IMR-90 (cell line): ENCODE measurements around the gene CCNDBP1. TPM values are rescaled to one million over a fixed set of nuclear protein-coding genes. Genes with fewer than 3 reads are reported as not detected.

Experiments
- ATAC-seq: fragments of 200-7000 bp; cut with Tn5 transposase; 2 replicates; pipeline ENCODE4 v1.9.1; 2020; ENCODE audit warnings: low read depth, mild to moderate bottlenecking, moderate library complexity
- BruUV-seq: library from RNA; stranded (reverse); fragments of 400-500 nt; replicated peaks from 2 replicates; lab custom pipeline; 2021; lab: Mats Ljungman, UMichigan
- CTCF ChIA-PET: fragments of 300-600 bp; formaldehyde crosslinking; extraction: SDS; loops from one replicate; lab custom pipeline; 2021; ENCODE audit warnings: antibody characterized with exemption; lab: Yijun Ruan, JAX
- POLR2A ChIA-PET: fragments of 300-600 bp; sonication (Branson Sonifier 250); formaldehyde crosslinking; loops from one replicate; lab custom pipeline; 2022; ENCODE audit warnings: antibody characterized with exemption; ENCODE audit not compliant: unreplicated experiment; lab: Charles Lee
- DNase-seq: peaks from one replicate; pipeline ENCODE4 v3.0.0; 2013
- H2AFZ ChIP-seq: replicated peaks from 2 replicates; pipeline ENCODE3; 2013; ENCODE audit warnings: low read length, mild to moderate bottlenecking; ENCODE audit not compliant: poor library complexity
- H2AK5ac ChIP-seq: 2 replicates; pipeline ENCODE4 v1.6.1; 2013; ENCODE audit warnings: low read depth, low read length, inconsistent platforms
- H2AK9ac ChIP-seq: replicated peaks from 2 replicates; pipeline ENCODE3; 2013; ENCODE audit warnings: mild to moderate bottlenecking, low read depth, low read length, moderate library complexity; ENCODE audit not compliant: poor library complexity
- H2BK120ac ChIP-seq: 2 replicates; pipeline ENCODE4 v1.6.1; 2013; ENCODE audit warnings: low read depth, low read length, inconsistent platforms
- H2BK15ac ChIP-seq: 3 replicates; pipeline ENCODE4 v1.6.1; 2013; ENCODE audit warnings: low read depth, low read length, inconsistent platforms
- H2BK20ac ChIP-seq: 2 replicates; pipeline ENCODE4 v1.6.1; 2013; ENCODE audit warnings: low read depth, mild to moderate bottlenecking, inconsistent platforms, low read length, moderate library complexity
- H2BK5ac ChIP-seq: 2 replicates; pipeline ENCODE4 v1.6.1; 2013; ENCODE audit warnings: mild to moderate bottlenecking, low read depth, low read length, inconsistent platforms; ENCODE audit not compliant: poor library complexity, severe bottlenecking
- H3K14ac ChIP-seq: replicated peaks from 2 replicates; pipeline ENCODE4 v1.6.1; 2013; ENCODE audit warnings: low read depth, low read length, inconsistent platforms
- H3K18ac ChIP-seq: 2 replicates; pipeline ENCODE4 v1.6.1; 2013; ENCODE audit warnings: low read depth, low read length, control low read depth
- H3K23ac ChIP-seq: 2 replicates; pipeline ENCODE4 v1.6.1; 2013; ENCODE audit warnings: low read depth, low read length, inconsistent platforms
- H3K27ac ChIP-seq: 2 replicates; pipeline ENCODE4 v1.5.1; 2013; ENCODE audit warnings: mild to moderate bottlenecking, control low read depth, low read length; ENCODE audit not compliant: insufficient read depth
- H3K27me3 ChIP-seq: 2 replicates; pipeline ENCODE4 v1.6.1; 2013; ENCODE audit warnings: low read length; ENCODE audit not compliant: control insufficient read depth, insufficient read depth
- H3K36me3 ChIP-seq: 2 replicates; pipeline ENCODE4 v1.6.1; 2013; ENCODE audit warnings: low read length, mixed read lengths; ENCODE audit not compliant: control insufficient read depth, insufficient read depth
- H3K4ac ChIP-seq: 2 replicates; pipeline ENCODE4 v1.6.1; 2013; ENCODE audit warnings: low read depth, low read length, inconsistent platforms
- H3K4me1 ChIP-seq: 2 replicates; pipeline ENCODE4 v1.6.1; 2013; ENCODE audit warnings: low read length, mixed read lengths; ENCODE audit not compliant: control insufficient read depth, insufficient read depth
- H3K4me2 ChIP-seq: 2 replicates; pipeline ENCODE4 v1.6.1; 2013; ENCODE audit warnings: low read depth, mild to moderate bottlenecking, control low read depth, low read length, moderate library complexity
- H3K4me3 ChIP-seq: 2 replicates; pipeline ENCODE4 v1.5.1; 2013; ENCODE audit warnings: low read depth, mild to moderate bottlenecking, control low read depth, low read length, moderate library complexity; ENCODE audit not compliant: insufficient read depth
- H3K56ac ChIP-seq: 2 replicates; pipeline ENCODE4 v1.6.1; 2013; ENCODE audit warnings: low read length, inconsistent platforms; ENCODE audit not compliant: insufficient read depth; ENCODE audit errors: extremely low read depth
- H3K79me1 ChIP-seq, 2 experiments: 2 replicates each; pipeline ENCODE4 v1.6.1; 2013; ENCODE audit warnings: low read length in 2 of 2, inconsistent platforms in 1 of 2, low read depth in 1 of 2
- H3K9ac ChIP-seq: 2 replicates; pipeline ENCODE4 v1.6.1; 2013; ENCODE audit warnings: low read depth, low read length, control low read depth
- H3K9me1 ChIP-seq: 2 replicates; pipeline ENCODE4 v1.6.1; 2013; ENCODE audit warnings: low read length, inconsistent platforms; ENCODE audit not compliant: insufficient read depth
- H3K9me3 ChIP-seq: 2 replicates; pipeline ENCODE4 v1.6.1; 2013; ENCODE audit warnings: low read length; ENCODE audit not compliant: control insufficient read depth, insufficient read depth
- H4K20me1 ChIP-seq: 2 replicates; pipeline ENCODE4 v1.6.1; 2013; ENCODE audit warnings: low read length, inconsistent platforms; ENCODE audit not compliant: insufficient read depth
- H4K5ac ChIP-seq: 2 replicates; pipeline ENCODE4 v1.6.1; 2013; ENCODE audit warnings: mild to moderate bottlenecking, low read depth, low read length, control low read depth
- H4K8ac ChIP-seq, 2 experiments: 2 replicates each; pipeline ENCODE4 v1.6.1; 2013; ENCODE audit warnings: low read depth in 2 of 2, low read length in 2 of 2, control low read depth in 1 of 2, inconsistent platforms in 1 of 2
- H4K91ac ChIP-seq: 2 replicates; pipeline ENCODE4 v1.6.1; 2013; ENCODE audit warnings: low read depth, low read length, inconsistent platforms; ENCODE audit not compliant: insufficient read depth
- BHLHE40 ChIP-seq: fragments of 150-350 bp; IDR thresholded peaks from 2 replicates; pipeline ENCODE4 v1.6.1; 2016; ENCODE audit warnings: mild to moderate bottlenecking, low read depth, low read length
- CEBPB ChIP-seq: IDR thresholded peaks from 2 replicates; pipeline ENCODE4 v1.6.1; 2012; ENCODE audit warnings: low read depth, low read length, improper control_type of control experiment
- CHD1 ChIP-seq: IDR thresholded peaks from 2 replicates; pipeline ENCODE4 v1.6.1; 2012; ENCODE audit warnings: low read depth, low read length, improper control_type of control experiment
- ELK1 ChIP-seq: fragments of 150-350 bp; IDR thresholded peaks from 2 replicates; pipeline ENCODE4 v1.6.1; 2016; ENCODE audit warnings: low read depth, mild to moderate bottlenecking, low read length, moderate library complexity, borderline replicate concordance
- FOS ChIP-seq: fragments of 150-350 bp; IDR thresholded peaks from 2 replicates; pipeline ENCODE4 v1.6.1; 2016; ENCODE audit warnings: low read depth, low read length
- MAFK ChIP-seq: IDR thresholded peaks from 2 replicates; pipeline ENCODE4 v1.6.1; 2012; ENCODE audit warnings: low read depth, low read length, improper control_type of control experiment
- MAZ ChIP-seq: IDR thresholded peaks from 2 replicates; pipeline ENCODE4 v1.6.1; 2012; ENCODE audit warnings: low read depth, mild to moderate bottlenecking, low read length, improper control_type of control experiment, moderate library complexity, borderline replicate concordance
- MXI1 ChIP-seq: IDR thresholded peaks from 2 replicates; pipeline ENCODE4 v1.6.1; 2012; ENCODE audit warnings: low read depth, mild to moderate bottlenecking, low read length, moderate library complexity, borderline replicate concordance
- POLR2A ChIP-seq: IDR thresholded peaks from 2 replicates; pipeline ENCODE4 v1.6.1; 2012; ENCODE audit warnings: mild to moderate bottlenecking, low read depth, low read length
- RAD21 ChIP-seq: IDR thresholded peaks from 2 replicates; pipeline ENCODE4 v1.6.1; 2012; ENCODE audit warnings: low read length, improper control_type of control experiment
- RCOR1 ChIP-seq: IDR thresholded peaks from 2 replicates; pipeline ENCODE4 v1.6.1; 2012; ENCODE audit warnings: mild to moderate bottlenecking, low read length, improper control_type of control experiment; ENCODE audit not compliant: insufficient replicate concordance
- RFX5 ChIP-seq: IDR thresholded peaks from 2 replicates; pipeline ENCODE4 v1.8.0; 2012; ENCODE audit warnings: low read depth, mild to moderate bottlenecking, low read length, moderate library complexity
- SMC3 ChIP-seq: fragments of 150-350 bp; IDR thresholded peaks from 2 replicates; pipeline ENCODE4 v1.6.1; 2016; ENCODE audit warnings: low read depth, mild to moderate bottlenecking, antibody characterized with exemption, low read length, moderate library complexity
- WGBS, 2 experiments: methylation state at CpG; one replicate each; pipeline versions ENCODE4 v1.1.5 to v1.1.7; 2013; ENCODE audit warnings: missing lambda C conversion rate in 2 of 2; ENCODE audit not compliant: insufficient read length in 1 of 2; ENCODE audit errors: extremely low coverage in 2 of 2; 5-methylcytosine and 5-hydroxymethylcytosine counted together
- dilution Hi-C: fragments of 300-500 bp; cut with HindIII; formaldehyde crosslinking; loops from one replicate; pipeline ENCODE4 v1.14.3; 2018; ENCODE audit warnings: low sequenced_read_pairs; ENCODE audit not compliant: unreplicated experiment
- in situ Hi-C: fragments of 300-500 bp; cut with MboI; formaldehyde crosslinking; loops from 3 replicates; pipeline ENCODE4 v1.14.3; 2019; ENCODE audit warnings: low sequenced_read_pairs, inconsistent platforms, mixed read lengths
- intact Hi-C: fragments of 100-400 bp; cut with micrococcal nuclease; formaldehyde crosslinking; loops from 2 replicates; pipeline ENCODE4 v1.10.0; 2022
- polyA plus RNA-seq, 3 experiments: library from polyadenylated mRNA; depleted of rRNA; stranded (reverse); fragments of >200 nt; gene quantifications; 2 replicates each; pipeline ENCODE4 v1.2.3, GENCODE V29; 2012; ENCODE audit warnings: low replicate concordance in 1 of 3
- total RNA-seq: library from RNA; depleted of rRNA; stranded (reverse); fragments of >200 nt; gene quantifications from 2 replicates; pipeline ENCODE4 v1.2.3, GENCODE V29; 2012
- TF ChIP-seq, protein P1 (sequence below): conservative IDR thresholded peaks from 2 replicates; pipeline ENCODE4 v1.5.1; 2012; ENCODE audit warnings: mild to moderate bottlenecking, low read depth, low read length, improper control_type of control experiment

The CCNDBP1 gene
- total and polyA plus RNA-seq, 2 of the 4 experiments (the other 2 are of a cell fraction): 34.9 to 40.3 TPM

DNA sequence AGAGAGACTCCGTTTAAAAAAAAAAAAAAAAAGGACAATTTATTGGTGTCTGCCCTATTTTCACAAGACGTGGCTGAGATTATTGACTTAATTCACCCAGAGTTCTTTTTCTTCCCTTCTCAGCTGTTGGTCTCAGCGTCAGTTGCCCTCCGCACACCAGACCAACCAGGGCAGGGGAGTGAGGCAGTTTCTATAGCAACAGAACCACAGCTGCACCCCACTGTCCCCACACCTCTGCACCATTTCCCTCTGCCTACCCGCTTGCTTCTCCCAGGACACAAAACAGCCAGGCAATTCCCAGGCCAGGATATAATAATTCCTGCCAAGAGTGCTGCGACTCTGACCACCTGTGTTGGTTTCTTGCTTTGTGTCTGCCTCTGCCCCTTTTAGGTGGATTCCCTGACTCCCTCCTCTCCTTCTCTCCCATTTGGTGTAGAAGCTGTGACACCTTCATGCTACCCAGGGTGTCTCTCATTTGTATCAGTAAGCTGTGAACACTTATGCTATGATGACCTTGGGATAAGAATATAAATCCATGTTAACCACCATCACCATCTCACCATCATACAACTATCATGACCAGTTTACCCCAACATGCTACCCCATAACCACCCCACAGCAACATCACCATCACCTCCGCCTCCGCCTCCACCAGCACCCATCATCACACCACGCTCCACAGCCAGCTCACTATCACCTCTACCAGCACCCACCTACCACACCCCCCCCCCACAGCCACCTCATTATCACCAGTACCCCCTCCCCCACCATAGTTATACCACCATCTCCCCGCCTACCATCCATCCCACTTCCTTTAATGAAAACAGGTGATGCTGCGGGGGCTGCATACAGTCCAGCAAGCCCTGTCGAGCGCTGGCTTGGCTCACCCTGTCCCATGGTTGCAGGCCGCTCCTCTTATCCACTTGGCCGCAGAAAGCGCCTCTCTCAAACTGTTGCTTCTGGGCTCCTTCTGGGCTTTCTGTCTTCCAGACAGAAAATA lies 35.0 kb downstream of the CCNDBP1 start:
- Histone ChIP-seq H2BK20ac (no peak overlapping the region), H3K4me3 (no peak overlapping the region), H2BK120ac (no peak overlapping the region), H3K4me1 (no peaks in the 10 kb centered on the region), H3K23ac (no peak overlapping the region), H3K9me1 (no peaks in the 10 kb centered on the region), H2BK5ac (no peak overlapping the region), H3K27ac (no peak overlapping the region), H2AK5ac (no peak overlapping the region), H3K18ac (no peak overlapping the region), H2AK9ac (no peak overlapping the region), H3K4me2 (no peak overlapping the region), H4K5ac (no peak overlapping the region), H3K36me3 (no peaks in the 10 kb centered on the region), H3K14ac (no peak overlapping the region), H3K79me1 (no peaks in the 10 kb centered on the region), H3K9ac (no peak overlapping the region), H2BK15ac (no peak overlapping the region), H3K27me3 (peaks cover 42% of the 10 kb centered on the region), H3K56ac (no peak overlapping the region), H3K4ac (no peak overlapping the region), H3K9me3 (no peaks in the 10 kb centered on the region), H4K8ac (no peak overlapping the region), H2AFZ (no peak overlapping the region), H4K20me1 (no peaks in the 10 kb centered on the region), H4K91ac (no peak overlapping the region)
- no peak for ATAC-seq
- ChIA-PET CTCF (interaction anchor here (1.3 kb wide), 1 partner anchor 65 kb away, joined by 5 read pairs; no protein-coding TSS in a partner anchor), POLR2A (no interaction called here)
- DNase-seq: no peak
- intact Hi-C loops (no loop called here), in situ Hi-C loops (no loop called here), dilution Hi-C loops (no loop called here)
- WGBS, 2 experiments: 82% methylated on average over 9 of the region's 16 CpGs; no CpG with 5 or more reads in 1 of the 2 experiments
- no TSS peak for BruUV-seq
- TF ChIP-seq ELK1 (no peak), MAZ (no peak), CHD1 (no peak), MAFK (no peak), FOS (no peak), BHLHE40 (no peak), POLR2A (no peak), RCOR1 (no peak), SMC3 (no peak), CEBPB (no peak), RAD21 (no peak), MXI1 (no peak), RFX5 (no peak)
- TF ChIP-seq, protein P1, sequence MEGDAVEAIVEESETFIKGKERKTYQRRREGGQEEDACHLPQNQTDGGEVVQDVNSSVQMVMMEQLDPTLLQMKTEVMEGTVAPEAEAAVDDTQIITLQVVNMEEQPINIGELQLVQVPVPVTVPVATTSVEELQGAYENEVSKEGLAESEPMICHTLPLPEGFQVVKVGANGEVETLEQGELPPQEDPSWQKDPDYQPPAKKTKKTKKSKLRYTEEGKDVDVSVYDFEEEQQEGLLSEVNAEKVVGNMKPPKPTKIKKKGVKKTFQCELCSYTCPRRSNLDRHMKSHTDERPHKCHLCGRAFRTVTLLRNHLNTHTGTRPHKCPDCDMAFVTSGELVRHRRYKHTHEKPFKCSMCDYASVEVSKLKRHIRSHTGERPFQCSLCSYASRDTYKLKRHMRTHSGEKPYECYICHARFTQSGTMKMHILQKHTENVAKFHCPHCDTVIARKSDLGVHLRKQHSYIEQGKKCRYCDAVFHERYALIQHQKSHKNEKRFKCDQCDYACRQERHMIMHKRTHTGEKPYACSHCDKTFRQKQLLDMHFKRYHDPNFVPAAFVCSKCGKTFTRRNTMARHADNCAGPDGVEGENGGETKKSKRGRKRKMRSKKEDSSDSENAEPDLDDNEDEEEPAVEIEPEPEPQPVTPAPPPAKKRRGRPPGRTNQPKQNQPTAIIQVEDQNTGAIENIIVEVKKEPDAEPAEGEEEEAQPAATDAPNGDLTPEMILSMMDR: no peak
